Left renal pelvis (tissue), 4 donors: ENCODE measurements around the gene MTCL1. TPM values are rescaled to one million over a fixed set of nuclear protein-coding genes. Genes with fewer than 3 reads are reported as not detected.

Experiments used
- DNase-seq, 4 donors: peaks; one replicate each; pipeline ENCODE4 v3.0.0-alpha.2; 2013; ENCODE audit warnings: low read depth in 4 of 4, low spot score in 3 of 4
- polyA plus RNA-seq, 4 donors: library from polyadenylated mRNA; unstranded; fragments of 120-200 nt; gene quantifications; one replicate each; pipeline ENCODE4 v1.2.1, GENCODE V29; 2013; ENCODE audit not compliant: insufficient read length in 4 of 4

MTCL1 gene
- polyA plus RNA-seq, 4 donors: 16.1 to 35.9 (median 26.9) TPM

- no peak for DNase-seq
Observed at GRCh38 chr18:8787371-8787670, 82.0 kb downstream of the MTCL1 start.

GRCh38 chr18:8787794-8788193 is 82.4 kb downstream of the MTCL1 start:
- DNase-seq: no peak

- no peak for DNase-seq
Observed at GRCh38 chr18:8788503-8789429, 83.4 kb downstream of the MTCL1 start.

- no peak for DNase-seq
Observed at GRCh38 chr18:8791171-8791651, 85.9 kb downstream of the MTCL1 start.

GRCh38 chr18:8792688-8793316 is 87.4 kb downstream of the MTCL1 start:
- DNase-seq: no peak

- no peak for DNase-seq
Observed at GRCh38 chr18:8793445-8794155, 88.2 kb downstream of the MTCL1 start.

GRCh38 chr18:8794156-8794933 is 89.0 kb downstream of the MTCL1 start:
- no peak for DNase-seq

- no peak for DNase-seq
Observed at GRCh38 chr18:8794934-8795280, 89.6 kb downstream of the MTCL1 start.

GRCh38 chr18:8795586-8796325 is 90.4 kb downstream of the MTCL1 start:
- DNase-seq: no peak

GRCh38 chr18:8797206-8797605 is 91.8 kb downstream of the MTCL1 start:
- DNase-seq: no peak

- DNase-seq: no peak
Observed at GRCh38 chr18:8799001-8799400, 93.6 kb downstream of the MTCL1 start.

GRCh38 chr18:8799596-8800441 is 94.5 kb downstream of the MTCL1 start:
- DNase-seq: no peak

- DNase-seq: peak in 1 of 4 donors; percentile 24
Observed at GRCh38 chr18:8800445-8800844, 95.1 kb downstream of the MTCL1 start.

- DNase-seq: no peak
Observed at GRCh38 chr18:8800876-8801262, 95.5 kb downstream of the MTCL1 start.

GRCh38 chr18:8801263-8801901 is 96.0 kb downstream of the MTCL1 start:
- no peak for DNase-seq

- no peak for DNase-seq
Observed at GRCh38 chr18:8802017-8802672, 96.8 kb downstream of the MTCL1 start.

GRCh38 chr18:8803063-8803795 is 97.9 kb downstream of the MTCL1 start:
- no peak for DNase-seq
